ENCODE data around the gene SH3BP2. TPM values are rescaled to one million over a fixed set of nuclear protein-coding genes. Genes with fewer than 3 reads are reported as not detected.

Gene SH3BP2
- polyA plus RNA-seq, 3 donors, result 19.1 to 478 (median 26.9) TPM

DNA sequence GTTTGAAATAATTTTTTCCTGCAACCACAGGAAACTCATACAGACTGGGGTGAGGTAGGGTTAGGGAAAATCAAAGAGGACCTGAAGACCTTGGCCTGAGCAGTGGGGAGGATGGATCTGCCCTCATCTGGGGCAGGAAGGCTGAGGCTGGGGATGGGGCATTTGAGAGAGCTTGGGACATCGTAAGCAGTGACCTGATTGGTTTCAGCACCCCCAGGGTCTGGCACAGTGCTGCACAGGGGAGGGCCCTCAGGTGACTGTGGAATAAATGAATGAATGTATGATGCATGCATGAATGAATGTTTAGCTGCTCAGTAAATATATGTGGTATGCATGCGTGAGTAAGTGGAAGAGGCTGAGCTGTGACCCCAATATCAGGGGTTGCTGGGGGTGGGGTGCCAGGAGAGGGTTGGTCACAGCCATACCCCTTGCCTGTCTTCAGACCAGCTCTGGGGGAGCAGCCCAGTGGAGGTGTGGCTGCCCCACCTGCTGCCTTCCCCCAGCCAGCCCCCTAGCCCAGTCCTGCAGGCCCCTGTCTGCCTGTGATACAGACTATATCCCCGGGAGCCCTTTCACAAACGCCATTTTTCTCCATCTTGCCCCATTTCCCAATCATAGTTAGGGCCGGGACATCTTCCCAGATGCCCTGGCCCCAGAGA lies 25.7 kb upstream of the SH3BP2 start:
- H4K20me1 ChIP-seq (ENCODE audit: insufficient read depth, low read length), result no peaks in the 10 kb centered on the region
- H3K36me3 ChIP-seq (replicated peaks in 1 of 2; ENCODE audit: control insufficient read depth in 1 of 2, insufficient read depth in 2 of 2, low read length in 2 of 2), result no peaks in the 10 kb centered on the region
- no peak overlapping the region for H2AFZ ChIP-seq (ENCODE audit: insufficient read depth, low read depth, low read length, poor library complexity, severe bottlenecking)
- intact Hi-C loops (cut with micrococcal nuclease), result no loop called here
- no peak overlapping the region for H3K4me2 ChIP-seq (replicated peaks; ENCODE audit: extremely low read depth, low read length, poor library complexity, severe bottlenecking)
- H3K9me3 ChIP-seq (replicated peaks in 1 of 2; ENCODE audit: control insufficient read depth in 1 of 2, insufficient read depth in 1 of 2, low read length in 2 of 2), result no peaks in the 10 kb centered on the region
- H3K4me1 ChIP-seq (ENCODE audit: control insufficient read depth in 1 of 2, insufficient read depth in 2 of 2, low read length in 2 of 2), result peaks cover 29 to 38% of the 10 kb centered on the region in 2 donors
- TF ChIP-seq, protein P1, sequence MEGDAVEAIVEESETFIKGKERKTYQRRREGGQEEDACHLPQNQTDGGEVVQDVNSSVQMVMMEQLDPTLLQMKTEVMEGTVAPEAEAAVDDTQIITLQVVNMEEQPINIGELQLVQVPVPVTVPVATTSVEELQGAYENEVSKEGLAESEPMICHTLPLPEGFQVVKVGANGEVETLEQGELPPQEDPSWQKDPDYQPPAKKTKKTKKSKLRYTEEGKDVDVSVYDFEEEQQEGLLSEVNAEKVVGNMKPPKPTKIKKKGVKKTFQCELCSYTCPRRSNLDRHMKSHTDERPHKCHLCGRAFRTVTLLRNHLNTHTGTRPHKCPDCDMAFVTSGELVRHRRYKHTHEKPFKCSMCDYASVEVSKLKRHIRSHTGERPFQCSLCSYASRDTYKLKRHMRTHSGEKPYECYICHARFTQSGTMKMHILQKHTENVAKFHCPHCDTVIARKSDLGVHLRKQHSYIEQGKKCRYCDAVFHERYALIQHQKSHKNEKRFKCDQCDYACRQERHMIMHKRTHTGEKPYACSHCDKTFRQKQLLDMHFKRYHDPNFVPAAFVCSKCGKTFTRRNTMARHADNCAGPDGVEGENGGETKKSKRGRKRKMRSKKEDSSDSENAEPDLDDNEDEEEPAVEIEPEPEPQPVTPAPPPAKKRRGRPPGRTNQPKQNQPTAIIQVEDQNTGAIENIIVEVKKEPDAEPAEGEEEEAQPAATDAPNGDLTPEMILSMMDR (IDR thresholded peaks at IDR 0.05), result no peak
- H3K27ac ChIP-seq (ENCODE audit: low read depth in 1 of 2, low read length in 2 of 2), result no peak overlapping the region
- Mint-ChIP-seq H3K9me3 (peaks cover 0 to 2% (median 0%) of the 10 kb centered on the region in 7 donors), H3K27me3 (ENCODE audit: low read depth in 3 of 3) (peaks cover 2 to 8% (median 7%) of the 10 kb centered on the region in 3 donors), H3K27ac (no peak overlapping the region), H3K4me3 (no peak overlapping the region), H3K4me1 (peaks cover 34% of the 10 kb centered on the region), H3K36me3 (peaks cover 0 to 4% of the 10 kb centered on the region in 2 donors)
- H3K4me3 ChIP-seq (replicated peaks in 1 of 3; ENCODE audit: low read depth in 2 of 3, low read length in 3 of 3), result no peak overlapping the region
- no peaks in the 10 kb centered on the region for H3K27me3 ChIP-seq (ENCODE audit: control insufficient read depth in 2 of 2, insufficient read depth in 2 of 2, low read length in 2 of 2)
- no peaks in the 10 kb centered on the region for H3K79me2 ChIP-seq (ENCODE audit: insufficient read depth, low read length)
- H3K9ac ChIP-seq (ENCODE audit: insufficient read depth, low read length, poor library complexity, severe bottlenecking), result no peak overlapping the region
- whole genome bisulfite sequencing (ENCODE audit: insufficient coverage), result 96% methylated on average over 5 of the region's 5 CpGs
- no peak for DNase-seq

DNA sequence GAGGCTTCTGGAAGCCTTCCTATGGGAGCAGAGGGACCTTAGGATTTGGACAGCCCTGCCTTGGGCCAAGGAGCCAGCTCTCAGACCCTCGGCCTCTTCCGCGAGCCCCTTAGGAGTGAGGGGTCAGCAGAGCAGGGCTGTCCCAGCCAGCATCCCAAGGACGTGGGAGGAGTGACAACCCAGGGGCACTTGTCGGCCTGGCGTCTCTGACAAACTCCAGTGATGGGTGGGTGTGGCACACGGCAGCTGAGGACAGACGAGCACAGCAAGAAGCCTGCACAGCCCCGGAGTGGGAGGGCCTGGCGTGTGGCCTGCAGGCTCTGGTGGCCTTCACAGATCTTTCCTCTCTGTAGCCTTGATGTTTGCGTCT lies 25.2 kb upstream of the SH3BP2 start:
- H3K4me1 ChIP-seq (ENCODE audit: control insufficient read depth in 1 of 2, insufficient read depth in 2 of 2, low read length in 2 of 2), result peaks cover 29 to 40% of the 10 kb centered on the region in 2 donors
- no peak for DNase-seq
- H4K20me1 ChIP-seq (ENCODE audit: insufficient read depth, low read length), result no peaks in the 10 kb centered on the region
- no peaks in the 10 kb centered on the region for H3K79me2 ChIP-seq (ENCODE audit: insufficient read depth, low read length)
- Mint-ChIP-seq H3K27ac (no peak overlapping the region), H3K36me3 (peaks cover 0 to 4% of the 10 kb centered on the region in 2 donors), H3K4me3 (no peak overlapping the region), H3K4me1 (peaks cover 34% of the 10 kb centered on the region), H3K27me3 (ENCODE audit: low read depth in 3 of 3) (peaks cover 0 to 4% (median 2%) of the 10 kb centered on the region in 3 donors), H3K9me3 (peaks cover 0 to 2% (median 0%) of the 10 kb centered on the region in 7 donors)
- TF ChIP-seq, protein P1 (IDR thresholded peaks at IDR 0.05), result no peak
- no peak overlapping the region for H3K4me2 ChIP-seq (replicated peaks; ENCODE audit: extremely low read depth, low read length, poor library complexity, severe bottlenecking)
- WGBS (ENCODE audit: insufficient coverage), result 90% methylated on average over 11 of the region's 11 CpGs
- H3K27ac ChIP-seq (ENCODE audit: low read depth in 1 of 2, low read length in 2 of 2), result no peak overlapping the region
- H3K27me3 ChIP-seq (ENCODE audit: control insufficient read depth in 2 of 2, insufficient read depth in 2 of 2, low read length in 2 of 2), result no peaks in the 10 kb centered on the region
- no peak overlapping the region for H3K9ac ChIP-seq (ENCODE audit: insufficient read depth, low read length, poor library complexity, severe bottlenecking)
- intact Hi-C loops (cut with micrococcal nuclease), result no loop called here
- H3K4me3 ChIP-seq (replicated peaks in 1 of 3; ENCODE audit: low read depth in 2 of 3, low read length in 3 of 3), result no peak overlapping the region
- no peaks in the 10 kb centered on the region for H3K9me3 ChIP-seq (replicated peaks in 1 of 2; ENCODE audit: control insufficient read depth in 1 of 2, insufficient read depth in 1 of 2, low read length in 2 of 2)
- no peaks in the 10 kb centered on the region for H3K36me3 ChIP-seq (replicated peaks in 1 of 2; ENCODE audit: control insufficient read depth in 1 of 2, insufficient read depth in 2 of 2, low read length in 2 of 2)
- no peak overlapping the region for H2AFZ ChIP-seq (ENCODE audit: insufficient read depth, low read depth, low read length, poor library complexity, severe bottlenecking)
